Tibial artery (tissue), 4 donors: ENCODE results near the gene RGP1.
A peak's percentile ranks its signal among the peaks of the same experiment; 100 is the strongest.

Source experiments
- DNase-seq, 2 donors: peaks; one replicate each; pipeline ENCODE4 v3.0.0-alpha.2; 2019
- H3K27ac ChIP-seq, 2 donors: fragments of 200-600 bp; sonication (generic) in 1 of 2; 1 replicate in 1 of 2; 2 replicates in 1 of 2; pipeline ENCODE4 v1.5.1; 2018 to 2019; ENCODE audit warnings: mild to moderate bottlenecking in 1 of 2
- H3K27me3 ChIP-seq, 2 donors: fragments of 200-600 bp; sonication (generic) in 1 of 2; one replicate each; pipeline versions ENCODE4 v1.5.1 to v1.6.0; 2016 to 2019
- H3K36me3 ChIP-seq, 3 donors: fragments of 200-600 bp; sonication (generic) in 2 of 3; one replicate each; pipeline ENCODE4 v1.5.1; 2016 to 2019; ENCODE audit warnings: mild to moderate bottlenecking in 2 of 3
- H3K4me1 ChIP-seq, 4 donors: fragments of 200-600 bp; sonication (generic) in 2 of 4; 1 replicate in 3 of 4; 2 replicates in 1 of 4; pipeline ENCODE4 v1.5.1; 2016 to 2019
- H3K4me3 ChIP-seq, 2 donors: fragments of 200-600 bp; sonication (generic) in 1 of 2; 1 replicate in 1 of 2; 2 replicates in 1 of 2; pipeline ENCODE4 v1.5.1; 2018 to 2019; ENCODE audit warnings: mild to moderate bottlenecking in 2 of 2
- H3K9me3 ChIP-seq, 3 donors: fragments of 200-600 bp; sonication (generic) in 1 of 3; one replicate each; pipeline ENCODE4 v1.5.1; 2016 to 2019
- intact Hi-C: fragments of 100-400 bp; cut with DNase I; formaldehyde crosslinking; loops from one replicate; pipeline ENCODE4 v1.15.0; 2023; ENCODE audit warnings: low total_unique reads
- TF ChIP-seq, protein P1 (sequence below), 2 experiments: fragments of 200-600 bp in 1 of 2; fragments of 450-650 bp in 1 of 2; IDR thresholded peaks; one replicate each; pipeline ENCODE4 v1.5.1; 2017 to 2019; ENCODE audit warnings: antibody characterized with exemption in 2 of 2, mild to moderate bottlenecking in 1 of 2, moderate library complexity in 1 of 2

Gene RGP1

DNA sequence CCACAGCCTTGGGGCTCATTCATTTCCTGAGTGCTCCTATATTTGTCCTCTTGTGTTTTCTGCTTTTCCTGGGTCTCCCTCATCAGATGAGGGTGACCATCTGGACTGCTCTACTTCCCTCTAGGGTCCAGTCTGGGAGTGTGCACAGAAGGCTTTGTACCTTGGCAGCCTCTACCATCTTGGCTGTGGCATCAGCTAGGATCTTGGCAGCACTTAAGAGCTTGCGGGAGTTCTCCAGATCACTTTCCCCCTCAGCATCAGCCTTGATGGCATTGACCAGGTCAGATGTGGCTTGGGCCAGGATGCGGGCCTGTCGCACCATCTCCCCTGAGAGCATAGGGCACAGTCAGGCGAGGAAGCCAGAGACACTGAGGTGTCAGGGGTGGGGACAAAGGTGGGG is 32.9 kb upstream of the RGP1 start:
- intact Hi-C loops, result no loop called here
- H3K27me3 ChIP-seq, result no peaks in the 10 kb centered on the region
- H3K4me3 ChIP-seq, result no peak overlapping the region
- H3K4me1 ChIP-seq, result peaks cover 0 to 11% (median 3%) of the 10 kb centered on the region in 4 donors
- DNase-seq, result no peak
- TF ChIP-seq, protein P1, sequence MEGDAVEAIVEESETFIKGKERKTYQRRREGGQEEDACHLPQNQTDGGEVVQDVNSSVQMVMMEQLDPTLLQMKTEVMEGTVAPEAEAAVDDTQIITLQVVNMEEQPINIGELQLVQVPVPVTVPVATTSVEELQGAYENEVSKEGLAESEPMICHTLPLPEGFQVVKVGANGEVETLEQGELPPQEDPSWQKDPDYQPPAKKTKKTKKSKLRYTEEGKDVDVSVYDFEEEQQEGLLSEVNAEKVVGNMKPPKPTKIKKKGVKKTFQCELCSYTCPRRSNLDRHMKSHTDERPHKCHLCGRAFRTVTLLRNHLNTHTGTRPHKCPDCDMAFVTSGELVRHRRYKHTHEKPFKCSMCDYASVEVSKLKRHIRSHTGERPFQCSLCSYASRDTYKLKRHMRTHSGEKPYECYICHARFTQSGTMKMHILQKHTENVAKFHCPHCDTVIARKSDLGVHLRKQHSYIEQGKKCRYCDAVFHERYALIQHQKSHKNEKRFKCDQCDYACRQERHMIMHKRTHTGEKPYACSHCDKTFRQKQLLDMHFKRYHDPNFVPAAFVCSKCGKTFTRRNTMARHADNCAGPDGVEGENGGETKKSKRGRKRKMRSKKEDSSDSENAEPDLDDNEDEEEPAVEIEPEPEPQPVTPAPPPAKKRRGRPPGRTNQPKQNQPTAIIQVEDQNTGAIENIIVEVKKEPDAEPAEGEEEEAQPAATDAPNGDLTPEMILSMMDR (IDR thresholded peaks at IDR 0.05), result peak; percentile 31 to 40
- H3K27ac ChIP-seq, result peak overlapping the region; percentile 60 to 66
- peaks cover 98 to 100% (median 100%) of the 10 kb centered on the region in 3 donors for H3K36me3 ChIP-seq
- H3K9me3 ChIP-seq, result no peaks in the 10 kb centered on the region

DNA sequence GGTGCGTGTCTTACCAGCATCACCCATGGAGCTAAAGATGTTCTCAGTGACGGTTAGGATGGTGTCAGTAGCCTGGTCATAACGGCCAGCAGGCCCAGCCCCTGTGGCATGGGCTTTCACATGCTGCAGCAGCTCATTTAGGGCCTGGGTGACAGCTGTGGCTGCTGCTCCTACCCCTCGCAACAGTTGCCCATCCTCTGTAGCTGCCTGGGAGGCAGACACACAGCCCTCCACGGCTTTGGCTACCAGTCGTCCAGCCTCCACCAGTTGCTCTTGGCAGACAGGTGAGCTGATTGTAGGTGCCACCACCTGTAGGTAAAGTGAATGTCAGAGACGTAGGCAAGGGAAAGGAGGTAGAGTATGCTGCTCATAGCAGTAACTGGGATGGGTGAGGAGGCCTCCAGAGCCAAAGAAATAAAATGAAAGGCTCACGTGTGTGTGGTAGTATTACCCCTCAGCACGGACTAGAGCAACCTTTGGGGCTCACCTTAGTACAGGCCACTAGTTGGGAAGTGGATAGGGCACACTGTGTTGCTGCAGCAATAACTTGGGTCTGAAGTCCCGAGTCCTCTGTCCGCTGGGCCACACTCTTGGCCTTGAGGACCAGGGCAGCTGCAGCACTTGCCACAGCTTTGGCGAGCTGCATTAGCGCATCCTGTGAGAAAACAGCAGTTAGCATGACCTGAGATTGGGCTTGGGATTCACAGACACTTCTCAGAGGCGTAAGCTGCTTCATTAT is 31.8 kb upstream of the RGP1 start:
- H3K27ac ChIP-seq, result peak overlapping the region; percentile 60 to 66
- TF ChIP-seq, protein P1 (IDR thresholded peaks at IDR 0.05), result no peak
- H3K4me3 ChIP-seq, result no peak overlapping the region
- DNase-seq, result no peak
- H3K36me3 ChIP-seq, result peaks cover 98 to 100% (median 100%) of the 10 kb centered on the region in 3 donors
- intact Hi-C loops, result no loop called here
- H3K27me3 ChIP-seq, result no peaks in the 10 kb centered on the region
- peaks cover 0 to 11% (median 3%) of the 10 kb centered on the region in 4 donors for H3K4me1 ChIP-seq
- no peaks in the 10 kb centered on the region for H3K9me3 ChIP-seq

DNA sequence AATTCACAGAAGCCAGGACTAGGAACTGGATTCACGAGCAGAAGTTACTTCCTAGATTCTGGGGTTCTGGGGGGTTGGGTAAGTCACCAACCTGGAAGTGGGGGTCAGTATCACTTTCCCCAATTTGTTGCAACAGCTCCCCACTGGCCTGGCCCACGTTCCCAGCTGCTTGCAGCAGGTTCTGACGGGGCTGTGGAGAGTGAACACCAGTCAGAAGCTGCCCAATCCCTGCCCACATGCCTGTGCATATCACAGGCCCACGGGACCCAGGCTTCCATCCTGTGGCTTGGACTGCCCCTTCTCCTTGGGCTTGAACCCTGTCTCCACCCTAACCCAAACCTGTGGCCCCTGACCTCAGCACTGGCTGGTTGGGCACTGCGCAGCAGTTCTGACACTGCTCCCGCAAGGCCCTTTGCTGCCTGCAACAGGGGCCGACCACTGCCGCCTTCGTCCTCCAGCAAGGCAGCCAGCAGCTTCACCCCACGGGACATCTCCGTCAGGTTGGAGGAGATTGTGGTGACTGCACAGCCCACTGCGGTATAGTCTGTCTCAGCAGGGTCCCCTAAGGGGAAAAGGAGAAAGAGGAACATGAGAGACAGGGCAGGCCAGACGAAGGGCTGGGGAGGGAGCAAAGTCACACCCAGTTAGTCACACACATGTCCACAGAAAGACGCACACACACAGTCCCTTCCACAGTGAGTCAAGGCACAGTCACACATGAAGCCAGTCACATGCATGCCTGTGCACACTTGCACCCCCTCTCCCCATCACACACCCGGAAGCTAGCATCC is 30.2 kb upstream of the RGP1 start:
- H3K36me3 ChIP-seq, result peaks cover 100% of the 10 kb centered on the region in 3 donors

DNA sequence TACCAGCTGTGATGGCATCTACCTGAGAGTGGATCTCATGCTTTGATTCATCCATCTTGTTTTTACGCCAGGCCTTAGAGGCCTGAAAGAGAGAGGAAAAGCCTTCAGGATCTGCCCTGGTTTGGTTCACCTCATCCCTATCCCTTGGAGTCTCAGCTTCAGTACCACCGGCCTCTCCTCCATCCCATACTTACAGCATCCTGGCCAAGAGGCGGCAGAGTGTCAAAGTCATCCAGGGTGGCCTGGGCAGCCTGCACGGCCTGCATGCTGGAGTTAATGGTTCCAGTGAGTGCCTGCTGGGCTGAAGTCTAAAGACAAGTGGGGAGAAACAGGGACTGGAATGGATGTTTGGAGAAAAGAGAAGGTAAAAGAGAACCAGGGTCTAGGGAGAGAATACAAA is 29.5 kb upstream of the RGP1 start:
- H3K4me1 ChIP-seq, result peaks cover 0 to 5% (median 2%) of the 10 kb centered on the region in 4 donors
- intact Hi-C loops, result no loop called here
- no peaks in the 10 kb centered on the region for H3K9me3 ChIP-seq
- TF ChIP-seq, protein P1 (IDR thresholded peaks at IDR 0.05), result no peak
- no peak overlapping the region for H3K4me3 ChIP-seq
- peak overlapping the region; percentile 36 to 99 for H3K27ac ChIP-seq
- no peaks in the 10 kb centered on the region for H3K27me3 ChIP-seq
- no peak for DNase-seq
- peaks cover 100% of the 10 kb centered on the region in 3 donors for H3K36me3 ChIP-seq

More for the DNA sequence above, 30.2 kb upstream of the RGP1 start:
- TF ChIP-seq, protein P1 (IDR thresholded peaks at IDR 0.05), result no peak
- intact Hi-C loops, result no loop called here
- peak in 1 of 2 donors; percentile 55 for DNase-seq
- Histone ChIP-seq H3K27ac (peak overlapping the region; percentile 34 to 99), H3K9me3 (no peaks in the 10 kb centered on the region), H3K4me3 (no peak overlapping the region), H3K27me3 (no peaks in the 10 kb centered on the region), H3K4me1 (peaks cover 0 to 6% (median 3%) of the 10 kb centered on the region in 4 donors)

DNA sequence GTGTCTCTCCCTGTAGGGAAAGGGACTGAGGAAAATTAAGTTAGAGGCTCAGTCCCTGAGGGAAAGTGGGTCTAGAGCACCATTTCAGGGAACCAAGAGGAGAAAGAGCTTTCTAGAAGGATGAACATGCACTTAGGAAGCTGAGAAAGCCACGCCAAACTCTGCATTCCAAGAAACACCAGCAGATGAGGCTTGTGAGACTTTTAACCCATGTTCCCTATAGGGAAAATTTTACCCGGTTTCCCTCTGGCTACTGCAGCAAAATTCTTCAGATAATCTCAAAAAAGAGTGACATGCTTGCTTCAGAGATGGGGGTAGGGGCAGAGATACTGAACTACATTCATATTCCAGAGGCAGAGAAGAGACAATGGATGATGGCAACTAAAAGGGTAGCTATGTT is 25.7 kb upstream of the RGP1 start:
- peaks cover 72 to 82% (median 73%) of the 10 kb centered on the region in 3 donors for H3K36me3 ChIP-seq

More for the DNA sequence above, 25.7 kb upstream of the RGP1 start:
- Histone ChIP-seq H3K9me3 (no peaks in the 10 kb centered on the region), H3K27ac (peak overlapping the region; percentile 50 to 99), H3K4me3 (no peak overlapping the region), H3K27me3 (no peaks in the 10 kb centered on the region), H3K4me1 (peaks cover 0 to 33% (median 24%) of the 10 kb centered on the region in 4 donors)
- intact Hi-C loops, result no loop called here
- no peak for DNase-seq
- TF ChIP-seq, protein P1 (IDR thresholded peaks at IDR 0.05), result no peak
